ENCODE results near the gene ZNF33B.
A peak's percentile ranks its signal among the peaks of the same experiment; 100 is the strongest.

Gene ZNF33B

GRCh38 chr10:42648512-42648911 lies 10.1 kb upstream of the ZNF33B start:
- ChIA-PET CTCF (interaction anchor here (0.6 kb wide), 1 partner anchor 1402 kb away, joined by 4 read pairs; no protein-coding TSS in a partner anchor), POLR2A (ENCODE audit: low non-redundant PET) (no interaction called here)
- no peak for DNase-seq (ENCODE audit: low spot score)
- H3K27ac ChIP-seq: no peak overlapping the region
- TF ChIP-seq CTCF (conservative IDR thresholded peaks at IDR 0.05; ENCODE audit: low read depth): no peak

- DNase-seq (ENCODE audit: low spot score): peak; percentile 18
- CTCF ChIA-PET: no interaction called here
- TF ChIP-seq CTCF (conservative IDR thresholded peaks at IDR 0.05; ENCODE audit: low read depth): no peak
- H3K27ac ChIP-seq: no peak overlapping the region
- POLR2A ChIA-PET (ENCODE audit: low non-redundant PET): no interaction called here
Measured at GRCh38 chr10:42646687-42647640, 8.6 kb upstream of the ZNF33B start.

DNA sequence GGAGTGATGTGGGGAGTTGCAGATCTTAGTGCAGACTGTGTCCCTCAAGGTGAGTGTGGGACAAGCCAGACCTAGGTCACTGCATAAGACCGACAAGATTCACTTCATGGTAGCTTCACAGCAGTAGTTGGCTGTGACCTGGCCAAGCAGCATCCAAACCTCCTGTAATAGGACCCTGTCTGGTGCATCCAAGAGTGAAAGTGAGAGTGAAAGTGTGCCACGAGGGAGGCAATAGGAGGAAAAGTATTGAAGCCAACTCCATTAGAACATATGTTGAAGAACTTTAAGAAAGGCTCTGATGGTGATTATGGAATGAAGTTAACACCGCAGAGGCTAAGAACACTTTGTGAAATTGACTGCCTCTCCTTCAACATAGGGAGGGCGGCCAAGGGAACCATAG lies 7.8 kb upstream of the ZNF33B start:
- ChIA-PET CTCF (no interaction called here), POLR2A (ENCODE audit: low non-redundant PET) (no interaction called here)
- H3K27ac ChIP-seq: no peak overlapping the region
- TF ChIP-seq CTCF (conservative IDR thresholded peaks at IDR 0.05; ENCODE audit: low read depth): no peak
- no peak for DNase-seq (ENCODE audit: low spot score)

DNA sequence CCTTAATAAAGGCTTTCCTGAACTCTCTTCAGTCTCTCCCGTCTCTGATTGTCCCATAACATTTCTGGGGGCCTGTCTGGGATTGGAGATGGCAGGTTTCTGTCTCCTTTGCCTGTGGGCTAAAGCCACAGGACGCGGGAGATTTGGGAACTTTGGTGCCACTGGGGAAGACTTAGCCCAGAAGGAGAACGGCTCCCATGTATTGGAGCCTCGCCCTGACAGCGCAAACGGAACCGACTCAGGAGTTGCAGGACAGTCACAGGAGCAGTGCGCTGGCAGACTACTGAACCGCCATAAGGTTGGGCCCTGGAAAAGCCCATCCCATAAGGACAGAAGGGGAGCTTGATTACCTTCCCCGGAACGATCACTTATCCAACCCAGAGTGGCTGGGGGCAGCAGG lies 7.1 kb upstream of the ZNF33B start:
- POLR2A ChIA-PET (ENCODE audit: low non-redundant PET): no interaction called here
- CTCF ChIA-PET: no interaction called here
- no peak for TF ChIP-seq CTCF (conservative IDR thresholded peaks at IDR 0.05; ENCODE audit: low read depth)
- H3K27ac ChIP-seq: no peak overlapping the region
- no peak for DNase-seq (ENCODE audit: low spot score)

GRCh38 chr10:42645103-42645502 lies 6.7 kb upstream of the ZNF33B start:
- CTCF ChIA-PET: no interaction called here
- POLR2A ChIA-PET (ENCODE audit: low non-redundant PET): no interaction called here
- TF ChIP-seq CTCF (conservative IDR thresholded peaks at IDR 0.05; ENCODE audit: low read depth): no peak
- no peak overlapping the region for H3K27ac ChIP-seq
- DNase-seq (ENCODE audit: low spot score): no peak

DNA sequence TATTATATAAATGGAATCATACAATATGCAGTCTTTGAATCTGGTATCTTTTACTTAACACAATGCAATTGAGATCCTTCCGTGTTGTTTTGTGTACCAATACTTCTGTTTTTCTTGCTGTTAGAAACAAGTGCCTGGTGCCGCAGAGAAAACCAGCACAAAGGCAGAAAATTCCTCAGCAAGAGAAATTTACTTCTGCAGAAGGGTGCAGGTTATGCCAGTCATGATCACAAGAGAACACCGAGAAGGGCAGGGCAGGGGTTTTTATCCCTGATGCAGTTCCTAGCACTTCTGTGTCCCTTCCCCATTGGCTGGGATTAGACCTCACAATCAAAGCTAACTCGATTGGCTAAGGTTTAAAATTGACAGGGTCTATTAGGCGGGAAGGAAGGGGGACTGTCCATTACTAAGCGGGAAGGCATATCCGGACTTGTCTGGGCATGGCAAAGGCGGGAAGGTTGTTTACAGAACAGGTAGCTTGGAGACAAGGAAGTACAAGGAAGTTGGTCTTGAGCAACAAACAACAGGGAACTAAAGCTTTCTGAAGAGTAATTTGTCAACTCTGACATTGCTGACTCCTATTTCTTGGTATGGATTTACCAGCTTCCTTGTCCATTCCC lies 2.4 kb upstream of the ZNF33B start:
- ChIA-PET POLR2A (ENCODE audit: low non-redundant PET) (interaction anchor here (0.6 to 1.1 kb wide), 3 partner anchors 18 to 140 kb away, joined by 3 read pairs; no protein-coding TSS in a partner anchor), CTCF (interaction anchor here (1.0 to 1.4 kb wide), 2 partner anchors 38 to 112 kb away, joined by 6 read pairs; no protein-coding TSS in a partner anchor)
- peak; percentile 85 for DNase-seq (ENCODE audit: low spot score)

More for the DNA sequence above, 2.4 kb upstream of the ZNF33B start:
- H3K27ac ChIP-seq: peak overlapping the region; percentile 34; the same call in 1 of the 2 replicates
- no peak for TF ChIP-seq CTCF (conservative IDR thresholded peaks at IDR 0.05; ENCODE audit: low read depth)

All from RWPE1 (cell line).